Upper lobe of left lung (tissue), 4 donors: ENCODE measurements around the gene PALLD.

Experiments used
- CTCF ChIP-seq, 6 experiments: fragments of 450-650 bp in 4 of 6; fragments of 200-600 bp in 2 of 6; sonication (generic) in 2 of 6; IDR thresholded peaks; one replicate each; pipeline ENCODE4 v1.5.1; 2016 to 2019; ENCODE audit warnings: antibody characterized with exemption in 6 of 6
- POLR2A ChIP-seq, 4 donors: fragments of 450-650 bp; IDR thresholded peaks; one replicate each; pipeline ENCODE4 v1.5.1; 2016 to 2017; ENCODE audit warnings: antibody characterized with exemption in 4 of 4, mild to moderate bottlenecking in 2 of 4

DNA sequence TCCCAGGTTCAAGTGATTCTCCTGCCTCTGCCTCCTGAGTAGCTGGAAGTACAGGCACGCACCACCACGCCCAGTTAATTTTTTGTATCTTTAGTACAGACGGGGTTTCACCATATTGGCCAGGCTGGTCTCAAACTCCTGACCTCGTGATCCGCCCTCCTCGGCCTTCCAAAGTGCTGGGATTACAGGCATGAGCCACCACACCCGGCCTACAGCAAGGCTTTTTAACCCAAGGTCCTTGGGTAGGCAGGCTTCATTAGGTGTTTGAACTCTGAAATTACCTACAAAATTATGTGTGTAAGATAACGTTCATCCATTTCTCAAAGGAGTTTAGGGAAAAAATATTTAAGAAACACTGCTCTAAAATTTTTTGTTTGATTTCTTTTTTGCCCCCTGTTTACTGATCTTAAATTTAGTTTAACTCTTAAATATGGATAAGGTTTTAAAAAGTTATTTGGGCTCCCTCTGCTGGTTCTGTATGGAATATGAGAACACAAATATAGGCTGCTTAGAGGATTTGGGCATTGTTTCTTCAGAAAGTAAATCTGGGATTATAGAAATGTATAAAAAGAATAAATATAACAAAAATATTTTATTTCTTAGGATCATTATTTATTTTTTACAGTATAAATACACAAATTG lies 420.4 kb downstream of the PALLD start:
- TF ChIP-seq CTCF (IDR thresholded peaks at IDR 0.05), result peak in 5 of 6 experiments; percentile 29 to 50 (median 49)
- no peak for TF ChIP-seq POLR2A (IDR thresholded peaks at IDR 0.05)
